HCT116 (cell line): ENCODE measurements around the gene DLEU7. TPM values are rescaled to one million over a fixed set of nuclear protein-coding genes. Genes with fewer than 3 reads are reported as not detected.

Source experiments
- ATAC-seq: fragments of 200-7000 bp; cut with Tn5 transposase; 2 replicates; pipeline ENCODE4 v1.9.1; 2020; ENCODE audit warnings: mild to moderate bottlenecking, moderate library complexity
- BruUV-seq: library from RNA; stranded (reverse); fragments of 400-500 nt; replicated peaks from 2 replicates; lab custom pipeline; 2021; lab: Mats Ljungman, UMichigan
- CTCF ChIA-PET: fragments of 300-600 bp; sonication (Branson Sonifier 250); formaldehyde crosslinking; loops from one replicate; lab custom pipeline; 2021; ENCODE audit warnings: antibody characterized with exemption; lab: Charles Lee
- POLR2A ChIA-PET: fragments of 300-600, 350-600 bp; sonication (Branson Sonifier 250); formaldehyde crosslinking; loops from one replicate; lab custom pipeline; 2021; ENCODE audit warnings: antibody characterized with exemption; lab: Charles Lee
- RAD21 ChIA-PET, 2 experiments: fragments of 300-600 bp; sonication (Branson Sonifier 250); formaldehyde crosslinking; loops; one replicate each; lab custom pipeline; 2023; ENCODE audit warnings: low total read pairs in 2 of 2; ENCODE audit not compliant: uncharacterized antibody in 2 of 2, unreplicated experiment in 2 of 2, low non-redundant PET in 1 of 2; lab: Charles Lee
- DNase-seq: peaks from one replicate; pipeline ENCODE4 v3.0.0-alpha.2; 2010; ENCODE audit warnings: low read depth, low spot score
- H2AFZ ChIP-seq: fragments of 200-600 bp; shearing (Covaris generic), sonication (generic); 2 replicates; pipeline ENCODE4 v1.6.1; 2017; ENCODE audit warnings: low read depth, mixed run types, mixed read lengths, antibody characterized with exemption, low read length; ENCODE audit not compliant: poor library complexity, severe bottlenecking
- H3K27ac ChIP-seq: 2 replicates; pipeline ENCODE4 v1.5.1; 2012; ENCODE audit warnings: low read depth, low read length
- H3K27me3 ChIP-seq: fragments of 200-600 bp; sonication (generic); 2 replicates; pipeline ENCODE4 v1.6.1; 2016; ENCODE audit warnings: mixed run types, low read length, mixed read lengths; ENCODE audit not compliant: insufficient read depth
- H3K36me3 ChIP-seq, 2 experiments: fragments of 200-500 bp in 1 of 2; fragments of 200-600 bp in 1 of 2; sonication (Bioruptor generic) in 1 of 2; sonication (generic) in 1 of 2; 2 replicates each; pipeline versions ENCODE4 v1.5.1 to v1.6.1; 2014 to 2016; ENCODE audit warnings: low read length in 2 of 2, inconsistent platforms in 1 of 2, mixed read lengths in 1 of 2, mixed run types in 1 of 2; ENCODE audit not compliant: insufficient read depth in 2 of 2, control insufficient read depth in 1 of 2
- H3K4me1 ChIP-seq, 2 experiments: fragments of 200-600 bp in 1 of 2; sonication (generic) in 1 of 2; 2 replicates each; pipeline versions ENCODE4 v1.5.1 to v1.6.1; 2012 to 2017; ENCODE audit warnings: low read length in 2 of 2, inconsistent platforms in 1 of 2, mild to moderate bottlenecking in 1 of 2, mixed read lengths in 1 of 2, mixed run types in 1 of 2, moderate library complexity in 1 of 2; ENCODE audit not compliant: insufficient read depth in 2 of 2, control insufficient read depth in 1 of 2
- H3K4me2 ChIP-seq: fragments of 200-600 bp; sonication (generic); 2 replicates; pipeline ENCODE4 v1.6.1; 2017; ENCODE audit warnings: mixed run types, low read length, mixed read lengths
- H3K4me3 ChIP-seq, 2 experiments: fragments of 200-600 bp in 1 of 2; sonication (generic) in 1 of 2; replicated peaks in 1 of 2; 2 replicates each; pipeline ENCODE4 v1.5.1; 2011 to 2016; ENCODE audit warnings: low read length in 2 of 2, control low read depth in 1 of 2, low read depth in 1 of 2, mild to moderate bottlenecking in 1 of 2, mixed read lengths in 1 of 2, mixed run types in 1 of 2
- H3K79me2 ChIP-seq: fragments of 200-600 bp; sonication (generic); 2 replicates; pipeline ENCODE4 v1.6.1; 2017; ENCODE audit warnings: mild to moderate bottlenecking, mixed run types, low read length, moderate library complexity, mixed read lengths; ENCODE audit not compliant: insufficient read depth
- H3K9ac ChIP-seq: fragments of 200-600 bp; sonication (generic); 2 replicates; pipeline ENCODE4 v1.6.1; 2016; ENCODE audit warnings: low read length, mixed read lengths
- H3K9me2 ChIP-seq: fragments of 200-600 bp; sonication (generic), shearing (Covaris generic); 2 replicates; pipeline ENCODE4 v1.6.1; 2017; ENCODE audit warnings: mixed run types, mild to moderate bottlenecking, moderate library complexity; ENCODE audit not compliant: insufficient read depth
- H3K9me3 ChIP-seq, 2 experiments: fragments of 200-500 bp in 1 of 2; fragments of 200-600 bp in 1 of 2; sonication (Bioruptor generic) in 1 of 2; sonication (generic) in 1 of 2; 2 replicates each; pipeline ENCODE4 v1.6.1; 2014 to 2017; ENCODE audit warnings: low read length in 2 of 2, mixed read lengths in 2 of 2, inconsistent platforms in 1 of 2, low read depth in 1 of 2, mild to moderate bottlenecking in 1 of 2, mixed run types in 1 of 2, moderate library complexity in 1 of 2; ENCODE audit not compliant: control insufficient read depth in 1 of 2, insufficient read depth in 1 of 2
- H4K20me1 ChIP-seq: fragments of 200-600 bp; sonication (generic), shearing (Covaris generic); 2 replicates; pipeline ENCODE4 v1.6.1; 2017; ENCODE audit warnings: mixed run types, mild to moderate bottlenecking, moderate library complexity; ENCODE audit not compliant: insufficient read depth
- CBX3 ChIP-seq: IDR thresholded peaks from 2 replicates; pipeline ENCODE4 v1.6.1; 2012; ENCODE audit warnings: low read depth
- CEBPB ChIP-seq: IDR thresholded peaks from 2 replicates; pipeline ENCODE4 v1.6.1; 2012; ENCODE audit warnings: low read depth
- EGR1 ChIP-seq: IDR thresholded peaks from 2 replicates; pipeline ENCODE4 v1.6.1; 2012; ENCODE audit warnings: low read depth
- EZH2 ChIP-seq: fragments of 200-600 bp; sonication (generic); IDR thresholded peaks from 2 replicates; pipeline ENCODE4 v1.6.1; 2017; ENCODE audit warnings: antibody characterized with exemption, mixed run types
- FOSL1 ChIP-seq: IDR thresholded peaks from 2 replicates; pipeline ENCODE4 v1.6.1; 2012; ENCODE audit warnings: low read depth
- JUND ChIP-seq: IDR thresholded peaks from 2 replicates; pipeline ENCODE4 v1.6.1; 2012
- POLR2A ChIP-seq: IDR thresholded peaks from 2 replicates; pipeline ENCODE4 v1.7.0; 2011; ENCODE audit warnings: borderline replicate concordance; ENCODE audit not compliant: insufficient read depth, insufficient read length; ENCODE audit errors: extremely low read depth
- POLR2AphosphoS5 ChIP-seq: IDR thresholded peaks from 2 replicates; pipeline ENCODE4 v1.6.1; 2011; ENCODE audit warnings: mild to moderate bottlenecking, low read depth, low read length, moderate library complexity
- RAD21 ChIP-seq: IDR thresholded peaks from 2 replicates; pipeline ENCODE4 v1.6.1; 2012; ENCODE audit warnings: low read depth, mild to moderate bottlenecking
- SRF ChIP-seq: IDR thresholded peaks from 2 replicates; pipeline ENCODE4 v1.6.1; 2012; ENCODE audit warnings: low read depth
- ZBTB33 ChIP-seq: IDR thresholded peaks from 2 replicates; pipeline ENCODE4 v1.6.1; 2011; ENCODE audit warnings: mild to moderate bottlenecking, low read length, moderate library complexity; ENCODE audit not compliant: insufficient replicate concordance; ENCODE audit errors: extremely low read depth
- ZFX ChIP-seq: fragments of 450-650 bp; IDR thresholded peaks from 2 replicates; pipeline ENCODE4 v1.6.1; 2017
- ZNF274 ChIP-seq: fragments of 200-500 bp; sonication (Bioruptor generic); IDR thresholded peaks from 2 replicates; pipeline ENCODE4 v1.6.1; 2014; ENCODE audit warnings: mild to moderate bottlenecking, low read depth, low read length, inconsistent platforms
- intact Hi-C: fragments of 100-400 bp; cut with micrococcal nuclease; formaldehyde crosslinking; loops from 2 replicates; pipeline ENCODE4 v1.10.0; 2022
- total RNA-seq: library from RNA; stranded (reverse); gene quantifications from one replicate; pipeline ENCODE4 v1.2.1, GENCODE V29; 2021; ENCODE audit not compliant: unreplicated experiment
- TF ChIP-seq, protein P1 (sequence below): IDR thresholded peaks from 2 replicates; pipeline ENCODE4 v1.6.1; 2012; ENCODE audit warnings: low read depth

Gene DLEU7
- total RNA-seq, 1 experiment from 2014 or later, result not detected

GRCh38 chr13:50794226-50794625 lies 49.3 kb downstream of the DLEU7 start:
- TF ChIP-seq ZNF274 (no peak), POLR2AphosphoS5 (no peak), EGR1 (no peak)
- TF ChIP-seq, protein P1, sequence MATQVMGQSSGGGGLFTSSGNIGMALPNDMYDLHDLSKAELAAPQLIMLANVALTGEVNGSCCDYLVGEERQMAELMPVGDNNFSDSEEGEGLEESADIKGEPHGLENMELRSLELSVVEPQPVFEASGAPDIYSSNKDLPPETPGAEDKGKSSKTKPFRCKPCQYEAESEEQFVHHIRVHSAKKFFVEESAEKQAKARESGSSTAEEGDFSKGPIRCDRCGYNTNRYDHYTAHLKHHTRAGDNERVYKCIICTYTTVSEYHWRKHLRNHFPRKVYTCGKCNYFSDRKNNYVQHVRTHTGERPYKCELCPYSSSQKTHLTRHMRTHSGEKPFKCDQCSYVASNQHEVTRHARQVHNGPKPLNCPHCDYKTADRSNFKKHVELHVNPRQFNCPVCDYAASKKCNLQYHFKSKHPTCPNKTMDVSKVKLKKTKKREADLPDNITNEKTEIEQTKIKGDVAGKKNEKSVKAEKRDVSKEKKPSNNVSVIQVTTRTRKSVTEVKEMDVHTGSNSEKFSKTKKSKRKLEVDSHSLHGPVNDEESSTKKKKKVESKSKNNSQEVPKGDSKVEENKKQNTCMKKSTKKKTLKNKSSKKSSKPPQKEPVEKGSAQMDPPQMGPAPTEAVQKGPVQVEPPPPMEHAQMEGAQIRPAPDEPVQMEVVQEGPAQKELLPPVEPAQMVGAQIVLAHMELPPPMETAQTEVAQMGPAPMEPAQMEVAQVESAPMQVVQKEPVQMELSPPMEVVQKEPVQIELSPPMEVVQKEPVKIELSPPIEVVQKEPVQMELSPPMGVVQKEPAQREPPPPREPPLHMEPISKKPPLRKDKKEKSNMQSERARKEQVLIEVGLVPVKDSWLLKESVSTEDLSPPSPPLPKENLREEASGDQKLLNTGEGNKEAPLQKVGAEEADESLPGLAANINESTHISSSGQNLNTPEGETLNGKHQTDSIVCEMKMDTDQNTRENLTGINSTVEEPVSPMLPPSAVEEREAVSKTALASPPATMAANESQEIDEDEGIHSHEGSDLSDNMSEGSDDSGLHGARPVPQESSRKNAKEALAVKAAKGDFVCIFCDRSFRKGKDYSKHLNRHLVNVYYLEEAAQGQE, result no peak
- Histone ChIP-seq H3K9me2 (no peaks in the 10 kb centered on the region; the same call in 1 of the 2 replicates), H3K36me3 (no peaks in the 10 kb centered on the region), H3K4me3 (no peak overlapping the region), H3K4me2 (no peak overlapping the region), H3K79me2 (no peaks in the 10 kb centered on the region), H4K20me1 (no peaks in the 10 kb centered on the region), H2AFZ (no peak overlapping the region), H3K9me3 (no peaks in the 10 kb centered on the region), H3K9ac (no peak overlapping the region), H3K27me3 (no peaks in the 10 kb centered on the region), H3K4me1 (no peaks in the 10 kb centered on the region), H3K27ac (no peak overlapping the region)
- intact Hi-C loops, result no loop called here
- CTCF ChIA-PET, result no interaction called here
- POLR2A ChIA-PET, result no interaction called here
- no TSS peak for BruUV-seq
- ATAC-seq (no peak), DNase-seq (no peak)
- RAD21 ChIA-PET, result no interaction called here

GRCh38 chr13:50793026-50793425 lies 50.5 kb downstream of the DLEU7 start:
- Histone ChIP-seq H3K79me2 (no peaks in the 10 kb centered on the region), H3K27ac (no peak overlapping the region), H4K20me1 (no peaks in the 10 kb centered on the region), H3K9me3 (no peaks in the 10 kb centered on the region), H3K27me3 (no peaks in the 10 kb centered on the region), H3K9me2 (no peaks in the 10 kb centered on the region; the same call in 1 of the 2 replicates), H3K9ac (no peak overlapping the region), H3K4me2 (no peak overlapping the region), H3K36me3 (no peaks in the 10 kb centered on the region), H3K4me3 (no peak overlapping the region), H2AFZ (no peak overlapping the region), H3K4me1 (no peaks in the 10 kb centered on the region)
- BruUV-seq, result no TSS peak
- DNase-seq (no peak), ATAC-seq (no peak)
- POLR2A ChIA-PET, result no interaction called here
- CTCF ChIA-PET, result no interaction called here
- intact Hi-C loops, result no loop called here
- RAD21 ChIA-PET, result no interaction called here
- TF ChIP-seq CBX3 (no peak), SRF (no peak), ZNF274 (no peak), POLR2A (no peak), RAD21 (no peak), CEBPB (no peak), JUND (no peak), ZBTB33 (no peak), POLR2AphosphoS5 (no peak), FOSL1 (no peak), EGR1 (no peak), EZH2 (no peak), ZFX (no peak)
